ENCODE data around the gene PCGF1. TPM values are rescaled to one million over a fixed set of nuclear protein-coding genes. Genes with fewer than 3 reads are reported as not detected.
A peak's percentile ranks its signal among the peaks of the same experiment; 100 is the strongest.

The PCGF1 gene
- total RNA-seq, 2 experiments from 2014 or later: 21.7 to 28.7 TPM

GRCh38 chr2:74551530-74551929 lies 44.0 kb upstream of the PCGF1 start:
- Mint-ChIP-seq H3K4me3 (no peak overlapping the region), H3K36me3 (ENCODE audit: low read depth) (peaks cover 1% of the 10 kb centered on the region), H3K27me3 (peaks cover 29% of the 10 kb centered on the region), H3K27ac (no peak overlapping the region), H3K9me3 (ENCODE audit: low read depth) (no peaks in the 10 kb centered on the region), H3K4me1 (peaks cover 12% of the 10 kb centered on the region)
- ChIA-PET CTCF (interaction anchor here (1.4 kb wide), 1 partner anchor 20 kb away, joined by 4 read pairs; no protein-coding TSS in a partner anchor), POLR2A (no interaction called here)
- intact Hi-C loops (cut with DNase I, micrococcal nuclease): no loop called here
- ATAC-seq: no peak
- no peak for DNase-seq

- Mint-ChIP-seq H3K9me3 (ENCODE audit: low read depth) (no peaks in the 10 kb centered on the region), H3K27me3 (peaks cover 30% of the 10 kb centered on the region), H3K36me3 (ENCODE audit: low read depth) (no peaks in the 10 kb centered on the region), H3K27ac (no peak overlapping the region), H3K4me3 (no peak overlapping the region), H3K4me1 (peaks cover 8% of the 10 kb centered on the region)
- DNase-seq (no peak), ATAC-seq (no peak)
- ChIA-PET CTCF (interaction anchor here (0.6 to 0.7 kb wide), 3 partner anchors 20 to 94 kb away, joined by 3 read pairs; partner anchors contain the start of gene CCDC142), POLR2A (no interaction called here)
- intact Hi-C loops (cut with DNase I, micrococcal nuclease): no loop called here
These were observed 42.7 kb upstream of the PCGF1 start for GRCh38 chr2:74550231-74550630.

GRCh38 chr2:74548900-74549826 lies 41.7 kb upstream of the PCGF1 start:
- Mint-ChIP-seq H3K9me3 (ENCODE audit: low read depth) (no peaks in the 10 kb centered on the region), H3K4me3 (peak overlapping the region; percentile 57), H3K36me3 (ENCODE audit: low read depth) (no peaks in the 10 kb centered on the region), H3K4me1 (peaks cover 8% of the 10 kb centered on the region), H3K27ac (no peak overlapping the region), H3K27me3 (peaks cover 30% of the 10 kb centered on the region)
- ChIA-PET CTCF (interaction anchor here (0.6 kb wide), 1 partner anchor 67 kb away, joined by 3 read pairs; the partner anchor contains the start of gene CCDC142), POLR2A (no interaction called here)
- ATAC-seq (peak; percentile 61), DNase-seq (peak; percentile 54)
- intact Hi-C loops (cut with DNase I, micrococcal nuclease): loop anchor here in 1 of 2 experiments (2.0 kb wide), 1 partner anchor 18 kb away; no protein-coding TSS in a partner anchor

- Mint-ChIP-seq H3K4me3 (peak overlapping the region; percentile 53), H3K9me3 (ENCODE audit: low read depth) (no peaks in the 10 kb centered on the region), H3K27ac (no peak overlapping the region), H3K27me3 (peaks cover 30% of the 10 kb centered on the region), H3K36me3 (ENCODE audit: low read depth) (no peaks in the 10 kb centered on the region), H3K4me1 (peaks cover 6% of the 10 kb centered on the region)
- no peak for DNase-seq
- intact Hi-C loops (cut with DNase I, micrococcal nuclease): loop anchor here in 1 of 2 experiments (2.0 kb wide), 1 partner anchor 18 kb away; no protein-coding TSS in a partner anchor
- ChIA-PET POLR2A (no interaction called here), CTCF (no interaction called here)
- no peak for ATAC-seq
These were observed 40.9 kb upstream of the PCGF1 start for GRCh38 chr2:74548285-74548899.

GRCh38 chr2:74546004-74546403 lies 38.5 kb upstream of the PCGF1 start:
- DNase-seq: no peak
- Mint-ChIP-seq H3K4me3 (no peak overlapping the region), H3K9me3 (ENCODE audit: low read depth) (no peaks in the 10 kb centered on the region), H3K27me3 (peaks cover 32% of the 10 kb centered on the region), H3K4me1 (peaks cover 6% of the 10 kb centered on the region), H3K36me3 (ENCODE audit: low read depth) (no peaks in the 10 kb centered on the region), H3K27ac (no peak overlapping the region)
- CTCF ChIA-PET: interaction anchor here (1.7 kb wide), 1 partner anchor 15 kb away, joined by 6 read pairs; no protein-coding TSS in a partner anchor
- no peak for ATAC-seq
- intact Hi-C loops (cut with DNase I, micrococcal nuclease): no loop called here
- POLR2A ChIA-PET: no interaction called here

GRCh38 chr2:74544634-74545033 lies 37.1 kb upstream of the PCGF1 start:
- Mint-ChIP-seq H3K27ac (no peak overlapping the region), H3K4me3 (no peak overlapping the region), H3K9me3 (ENCODE audit: low read depth) (no peaks in the 10 kb centered on the region), H3K27me3 (peaks cover 26% of the 10 kb centered on the region), H3K4me1 (peaks cover 6% of the 10 kb centered on the region), H3K36me3 (ENCODE audit: low read depth) (no peaks in the 10 kb centered on the region)
- ChIA-PET CTCF (interaction anchor here (1.1 to 1.8 kb wide), 3 partner anchors 9 to 43 kb away, joined by 3 to 6 read pairs (median 6); no protein-coding TSS in a partner anchor), POLR2A (interaction anchor here (0.6 kb wide), 1 partner anchor 124 kb away, joined by 3 read pairs; no protein-coding TSS in a partner anchor)
- ATAC-seq (no peak), DNase-seq (peak; percentile 41)
- intact Hi-C loops (cut with DNase I, micrococcal nuclease): no loop called here

- CTCF ChIA-PET: interaction anchor here (0.7 to 1.1 kb wide), 3 partner anchors 28 to 99 kb away, joined by 3 to 5 read pairs (median 3); partner anchors contain the start of gene WBP1
- intact Hi-C loops (cut with DNase I, micrococcal nuclease): loop anchor here in 1 of 2 experiments (2.0 kb wide), 1 partner anchor 20 kb away; no protein-coding TSS in a partner anchor
- H3K27ac Mint-ChIP-seq: no peak overlapping the region
- H3K4me3 Mint-ChIP-seq: no peak overlapping the region
- DNase-seq (no peak), ATAC-seq (no peak)
- H3K27me3 Mint-ChIP-seq: peaks cover 31% of the 10 kb centered on the region
- POLR2A ChIA-PET: interaction anchor here (0.6 kb wide), 1 partner anchor 41 kb away, joined by 8 read pairs; no protein-coding TSS in a partner anchor
- H3K9me3 Mint-ChIP-seq (ENCODE audit: low read depth): no peaks in the 10 kb centered on the region
- H3K36me3 Mint-ChIP-seq (ENCODE audit: low read depth): no peaks in the 10 kb centered on the region
- H3K4me1 Mint-ChIP-seq: no peaks in the 10 kb centered on the region
These were observed 35.5 kb upstream of the PCGF1 start for GRCh38 chr2:74542978-74543377.

GRCh38 chr2:74540291-74540690 lies 32.8 kb upstream of the PCGF1 start:
- ChIA-PET CTCF (interaction anchor here (0.7 to 1.4 kb wide), 3 partner anchors 8 to 46 kb away, joined by 3 to 4 read pairs (median 3); no protein-coding TSS in a partner anchor), POLR2A (no interaction called here)
- H3K27ac Mint-ChIP-seq: no peak overlapping the region
- intact Hi-C loops (cut with DNase I, micrococcal nuclease): no loop called here
- H3K27me3 Mint-ChIP-seq: peaks cover 27% of the 10 kb centered on the region
- H3K4me3 Mint-ChIP-seq: no peak overlapping the region
- H3K9me3 Mint-ChIP-seq (ENCODE audit: low read depth): no peaks in the 10 kb centered on the region
- ATAC-seq (no peak), DNase-seq (no peak)
- no peaks in the 10 kb centered on the region for H3K4me1 Mint-ChIP-seq
- no peaks in the 10 kb centered on the region for H3K36me3 Mint-ChIP-seq (ENCODE audit: low read depth)

- H3K27me3 Mint-ChIP-seq: peaks cover 27% of the 10 kb centered on the region
- H3K36me3 Mint-ChIP-seq (ENCODE audit: low read depth): no peaks in the 10 kb centered on the region
- H3K4me3 Mint-ChIP-seq: no peak overlapping the region
- intact Hi-C loops (cut with DNase I, micrococcal nuclease): no loop called here
- DNase-seq (no peak), ATAC-seq (no peak)
- H3K27ac Mint-ChIP-seq: no peak overlapping the region
- no peaks in the 10 kb centered on the region for H3K9me3 Mint-ChIP-seq (ENCODE audit: low read depth)
- ChIA-PET POLR2A (no interaction called here), CTCF (interaction anchor here (1.7 kb wide), 1 partner anchor 58 kb away, joined by 3 read pairs; no protein-coding TSS in a partner anchor)
- H3K4me1 Mint-ChIP-seq: no peaks in the 10 kb centered on the region
These were observed 31.4 kb upstream of the PCGF1 start for GRCh38 chr2:74538881-74539339.

GRCh38 chr2:74537140-74537539 lies 29.6 kb upstream of the PCGF1 start:
- H3K4me1 Mint-ChIP-seq: peaks cover under 1% of the 10 kb centered on the region
- H3K27me3 Mint-ChIP-seq: peaks cover 20% of the 10 kb centered on the region
- no peak overlapping the region for H3K27ac Mint-ChIP-seq
- intact Hi-C loops (cut with DNase I, micrococcal nuclease): no loop called here
- H3K9me3 Mint-ChIP-seq (ENCODE audit: low read depth): no peaks in the 10 kb centered on the region
- DNase-seq: no peak
- H3K36me3 Mint-ChIP-seq (ENCODE audit: low read depth): peaks cover 6% of the 10 kb centered on the region
- ChIA-PET CTCF (no interaction called here), POLR2A (no interaction called here)
- no peak for ATAC-seq
- no peak overlapping the region for H3K4me3 Mint-ChIP-seq
